Activated naive CD4-positive, alpha-beta T cell treated with Interleukin-2 at 50 U/mL for 16 hours (primary cell): ENCODE results near the gene KRTAP10-1.

Experiments used
- DNase-seq: peaks from one replicate; pipeline ENCODE4 v3.0.0-alpha.2; 2020

Gene KRTAP10-1

GRCh38 chr21:44500111-44500510 is 39.9 kb downstream of the KRTAP10-1 start:
- DNase-seq: no peak

DNA sequence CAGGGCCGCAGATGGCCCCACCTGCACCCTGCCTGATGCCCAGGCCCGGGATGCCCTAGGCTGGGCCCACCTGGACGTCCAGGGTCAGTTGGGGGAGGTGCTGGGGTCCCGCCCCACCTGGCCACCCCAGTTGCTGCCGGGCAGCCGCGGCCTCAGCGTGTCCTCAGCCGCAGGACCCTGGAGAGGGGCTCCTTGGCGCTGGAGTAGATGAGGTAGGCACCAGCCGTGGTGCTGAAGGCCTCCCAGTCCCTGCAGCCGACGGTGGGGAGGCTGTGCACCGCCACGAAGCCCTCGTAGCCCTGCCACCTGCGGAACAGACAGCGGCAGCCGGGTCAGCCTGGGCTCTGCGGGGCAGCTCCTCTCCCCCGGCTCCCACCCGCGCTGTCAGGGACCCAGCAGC is 40.4 kb downstream of the KRTAP10-1 start:
- no peak for DNase-seq

- DNase-seq: no peak
Measured at GRCh38 chr21:44499211-44499560, 40.8 kb downstream of the KRTAP10-1 start.

DNA sequence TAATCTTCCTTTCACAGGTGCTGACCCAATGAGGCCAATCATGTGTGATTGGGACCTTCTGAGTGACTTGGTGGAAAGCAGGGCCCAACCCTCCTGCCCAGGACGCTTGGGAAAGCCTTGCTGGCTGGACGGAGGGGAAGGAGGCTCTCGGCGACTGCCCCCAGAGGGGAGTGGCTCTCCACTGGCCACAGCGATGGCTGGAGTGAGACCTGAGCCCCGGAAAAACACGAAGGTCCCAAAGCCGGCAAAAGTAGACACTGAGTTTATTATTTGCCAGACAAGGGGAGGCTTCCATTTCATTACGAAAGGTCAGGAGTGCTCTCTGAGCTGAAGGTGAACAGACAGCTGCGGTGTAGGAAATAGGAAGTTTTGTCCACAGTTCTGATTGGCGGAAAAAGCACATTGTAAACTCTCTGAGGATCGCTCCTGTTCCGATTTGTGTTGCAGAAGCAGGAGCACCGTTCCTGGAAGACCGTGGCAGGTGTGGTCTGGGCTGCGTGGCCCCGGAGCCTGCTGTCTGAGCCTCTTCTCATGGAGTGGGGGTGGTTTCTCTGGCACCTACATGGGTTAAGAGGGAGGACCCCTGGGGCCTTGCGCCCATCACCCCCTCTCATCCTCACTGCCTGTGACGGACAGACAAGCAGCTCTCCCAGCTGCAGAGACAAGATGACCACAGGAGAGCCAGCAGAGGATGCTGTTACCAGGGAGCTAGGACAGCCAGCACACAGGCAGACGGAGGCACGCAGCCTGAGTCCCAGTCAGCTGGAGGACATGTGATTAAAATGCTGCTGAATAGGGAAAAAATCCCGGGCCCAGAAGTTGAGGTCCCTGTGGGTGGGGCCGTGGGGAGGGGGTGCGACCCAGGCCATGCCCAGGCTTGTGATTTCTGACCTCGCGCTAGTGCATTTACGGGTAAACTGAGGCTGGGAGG is 41.5 kb downstream of the KRTAP10-1 start:
- DNase-seq: no peak

DNA sequence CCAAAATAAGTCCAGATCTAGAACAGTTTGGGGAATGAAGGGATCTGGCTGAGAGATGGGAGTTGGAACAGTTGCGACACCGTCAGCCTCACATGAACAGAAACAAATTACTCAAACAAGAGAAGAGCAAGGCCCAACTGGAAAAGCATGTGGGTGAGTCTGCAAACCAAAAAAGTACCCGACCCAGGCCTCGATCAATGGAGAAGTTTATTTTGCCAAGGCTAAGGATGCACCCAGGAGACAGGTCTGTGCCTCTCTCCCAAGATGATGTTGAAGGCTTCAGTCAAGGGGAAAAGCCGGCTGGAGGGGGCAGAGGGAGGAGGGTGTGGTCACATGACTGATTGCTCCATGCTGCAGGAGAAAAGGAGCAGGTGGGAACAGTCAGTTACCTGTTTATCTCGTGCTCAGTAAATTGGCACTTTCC is 42.3 kb downstream of the KRTAP10-1 start:
- no peak for DNase-seq

GRCh38 chr21:44496564-44497550 is 43.1 kb downstream of the KRTAP10-1 start:
- DNase-seq: no peak

- DNase-seq: no peak
Measured at GRCh38 chr21:44495611-44496563, 44.1 kb downstream of the KRTAP10-1 start.

DNA sequence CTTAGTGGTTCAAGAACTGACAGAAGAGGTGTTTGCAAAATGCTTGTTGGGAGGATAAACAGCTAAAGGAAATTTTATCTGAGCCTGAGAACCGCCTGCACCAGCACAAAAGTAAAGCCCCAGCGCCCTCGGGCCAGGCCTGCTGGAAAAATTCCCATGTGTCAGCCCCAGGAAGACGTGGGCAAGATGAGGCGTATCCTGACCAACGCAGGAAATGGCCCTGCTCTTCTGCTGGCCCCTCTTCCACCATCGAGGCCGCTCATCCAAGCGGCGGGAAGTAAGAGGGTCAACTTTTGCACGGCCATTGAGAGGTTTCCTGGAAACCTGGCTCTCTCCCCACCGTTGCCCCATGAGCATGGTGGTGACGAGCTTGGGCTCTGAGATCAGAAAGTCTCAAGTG is 45.0 kb downstream of the KRTAP10-1 start:
- DNase-seq: no peak

DNA sequence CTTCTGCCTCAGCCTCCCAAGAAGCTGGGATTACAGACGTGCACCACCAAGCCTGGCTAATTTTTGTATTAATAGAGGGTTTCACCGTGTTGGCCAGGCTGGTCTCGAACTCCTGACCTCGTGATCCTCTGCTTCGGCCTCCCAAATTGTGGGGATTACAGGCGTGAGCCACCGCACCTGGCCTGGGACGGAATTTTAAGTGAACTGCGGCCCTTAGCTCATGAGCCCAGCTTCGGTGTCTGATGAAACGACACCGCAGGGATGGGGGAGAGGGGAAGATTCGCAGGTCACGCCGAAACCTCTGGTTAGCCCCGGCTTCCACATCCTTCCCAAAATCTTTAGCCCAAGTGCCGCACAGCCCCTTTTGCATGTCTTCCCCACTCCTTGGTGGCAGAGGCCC is 45.6 kb downstream of the KRTAP10-1 start:
- DNase-seq: no peak

- no peak for DNase-seq
Measured at GRCh38 chr21:44492567-44493385, 47.2 kb downstream of the KRTAP10-1 start.

DNA sequence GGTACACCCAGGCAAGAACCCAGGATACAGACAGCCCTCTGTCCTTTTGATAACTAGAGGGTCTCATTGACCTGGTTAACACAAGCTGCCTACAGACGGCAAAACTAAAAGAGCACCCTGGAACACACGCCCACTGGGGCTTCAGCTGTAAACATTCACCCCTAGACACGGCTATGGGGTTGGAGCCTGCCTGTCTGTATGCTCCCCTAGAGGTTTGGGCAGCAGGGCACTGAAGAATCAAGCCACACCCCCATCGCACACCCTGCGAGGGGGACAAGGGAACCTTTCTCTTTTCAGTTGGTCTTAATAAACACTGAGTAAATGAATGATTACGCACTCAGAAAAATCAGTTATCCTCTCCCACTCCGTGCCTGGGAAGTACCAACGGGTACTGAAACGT is 49.2 kb downstream of the KRTAP10-1 start:
- DNase-seq: no peak

- no peak for DNase-seq
Measured at GRCh38 chr21:44490405-44490804, 49.6 kb downstream of the KRTAP10-1 start.

DNA sequence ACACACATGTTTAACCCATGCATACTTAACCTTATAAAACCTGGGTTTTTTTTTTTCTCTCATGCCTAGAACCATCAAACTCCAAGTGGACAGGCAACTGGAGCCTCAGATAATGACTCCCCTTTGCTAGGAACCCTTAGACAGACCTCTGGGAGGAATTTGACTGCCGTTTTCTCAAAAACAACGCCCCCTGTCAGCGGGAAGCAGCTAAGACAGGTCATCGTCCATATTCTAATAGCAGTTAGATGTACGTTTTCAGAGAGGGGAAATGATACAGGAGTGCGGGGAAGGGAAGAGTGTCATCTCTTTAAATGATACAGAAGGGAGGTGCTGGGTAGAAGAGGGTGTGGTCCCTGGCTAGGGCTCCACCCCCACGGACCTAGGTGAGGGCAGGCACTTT is 50.0 kb downstream of the KRTAP10-1 start:
- no peak for DNase-seq
